Ovary (tissue), 9 donors: ENCODE measurements around the gene SLCO2A1. TPM values are rescaled to one million over a fixed set of nuclear protein-coding genes. Genes with fewer than 3 reads are reported as not detected.

Source experiments
- DNase-seq, 5 donors: peaks; one replicate each; pipeline ENCODE4 v3.0.0-alpha.2; 2019 to 2020
- H3K27ac ChIP-seq, 2 donors: fragments of 200-600 bp; one replicate each; pipeline versions ENCODE4 v1.5.1 to v1.8.0; 2019 to 2022
- H3K27me3 ChIP-seq: fragments of 200-600 bp; one replicate; pipeline ENCODE4 v1.8.0; 2022
- H3K36me3 ChIP-seq: fragments of 200-600 bp; sonication (generic); one replicate; pipeline ENCODE4 v1.5.1; 2019
- H3K4me1 ChIP-seq: one replicate; pipeline ENCODE4 v1.8.1; 2013; ENCODE audit warnings: mild to moderate bottlenecking, moderate library complexity; ENCODE audit not compliant: insufficient read depth
- H3K4me3 ChIP-seq: fragments of 200-600 bp; sonication (generic); one replicate; pipeline ENCODE4 v1.5.1; 2017
- H3K9me3 ChIP-seq, 2 donors: fragments of 200-600 bp in 1 of 2; sonication (generic) in 1 of 2; one replicate each; pipeline versions ENCODE4 v1.5.1 to v1.8.1; 2013 to 2019; ENCODE audit warnings: mild to moderate bottlenecking in 1 of 2, moderate library complexity in 1 of 2
- CTCF ChIP-seq, 3 donors: fragments of 450-650 bp in 2 of 3; fragments of 200-600 bp in 1 of 3; IDR thresholded peaks; one replicate each; pipeline versions ENCODE4 v1.5.1 to v1.8.0; 2016 to 2022; ENCODE audit warnings: antibody characterized with exemption in 3 of 3, mild to moderate bottlenecking in 1 of 3
- EP300 ChIP-seq: sonication (generic); formaldehyde crosslinking; IDR thresholded peaks from one replicate; pipeline ENCODE4 v1.6.1; 2017; ENCODE audit warnings: antibody characterized with exemption
- POLR2A ChIP-seq: fragments of 450-650 bp; IDR thresholded peaks from one replicate; pipeline ENCODE4 v1.6.1; 2017; ENCODE audit warnings: antibody characterized with exemption, mild to moderate bottlenecking, moderate library complexity
- WGBS, 3 donors: extraction: QIAGEN DNeasy Blood & Tissue Kit in 1 of 3; methylation state at CpG; one replicate each; pipeline versions ENCODE4 v1.1.5 to v1.1.7; 2013 to 2017; 5-methylcytosine and 5-hydroxymethylcytosine counted together
- intact Hi-C, 4 donors: fragments of 100-400 bp; cut with DNase I; formaldehyde crosslinking; loops; one replicate each; pipeline versions ENCODE4 v1.11.0 to v1.15.1; 2022 to 2023
- polyA plus RNA-seq, 2 donors: library from polyadenylated mRNA; stranded (reverse); fragments of 200-250 nt in 1 of 2; fragments of 350-450 nt in 1 of 2; fragmentation: Illumina TruSeq in 1 of 2; extraction: RNeasy Lipid Tissue Mini Kit (QIAGEN cat#74804) in 1 of 2; gene quantifications; one replicate each; pipeline ENCODE4 v1.2.3, GENCODE V29; 2013 to 2014
- total RNA-seq, 7 donors: library from RNA; depleted of rRNA in 2 of 7; stranded (reverse); fragments of >200 nt in 2 of 7; fragmentation: NEBNext Ultra II Directional in 3 of 7; extraction: Animal tissue kit (Norgen Biotek cat#: 25700) in 3 of 7; gene quantifications; one replicate each; pipeline versions ENCODE4 v1.1.0 to v1.2.4, GENCODE V29; 2016 to 2023
- donor health status: DM: no; HTN: no; CAD: no; lungs with moderate emphysema.
- donor health status: DM: no; HTN: no; CAD: no.
- donor health status: Bipolar disorder and iron deficiency.
- donor health status: DM: yes; HTN: yes; CAD: no.
- donor health status: DM: no; HTN: no; CAD: no.
- donor health status: DM: yes; HTN: yes; CAD: no.

Gene SLCO2A1
- total and polyA plus RNA-seq, 9 donors: 0.83 to 23.6 (median 3.7) TPM

GRCh38 chr3:133882986-133883586, 146.6 kb downstream of the SLCO2A1 start:
- Histone ChIP-seq H3K27me3 (no peaks in the 10 kb centered on the region), H3K9me3 (no peaks in the 10 kb centered on the region), H3K4me1 (peaks cover 3% of the 10 kb centered on the region), H3K36me3 (no peaks in the 10 kb centered on the region), H3K27ac (no peak overlapping the region), H3K4me3 (no peak overlapping the region)
- DNase-seq: no peak
- TF ChIP-seq POLR2A (no peak), CTCF (IDR thresholded peaks at IDR 0.05) (no peak), EP300 (no peak)
- WGBS, 3 donors: 45 to 64% (median 55%) methylated on average over 3 of the region's 3 CpGs
- intact Hi-C loops: no loop called here

GRCh38 chr3:133881939-133882825, 147.5 kb downstream of the SLCO2A1 start:
- H3K4me1 ChIP-seq: peaks cover 3% of the 10 kb centered on the region
- no peaks in the 10 kb centered on the region for H3K27me3 ChIP-seq
- H3K27ac ChIP-seq: no peak overlapping the region
- intact Hi-C loops: no loop called here
- TF ChIP-seq CTCF (IDR thresholded peaks at IDR 0.05) (no peak), POLR2A (no peak), EP300 (no peak)
- H3K9me3 ChIP-seq: no peaks in the 10 kb centered on the region
- H3K36me3 ChIP-seq: no peaks in the 10 kb centered on the region
- H3K4me3 ChIP-seq: no peak overlapping the region
- DNase-seq: no peak
- 78 to 98% (median 82%) methylated on average over 5 of the region's 5 CpGs for WGBS, 3 donors

- no peak for DNase-seq
- Histone ChIP-seq H3K27me3 (no peaks in the 10 kb centered on the region), H3K27ac (no peak overlapping the region), H3K36me3 (no peaks in the 10 kb centered on the region), H3K9me3 (no peaks in the 10 kb centered on the region), H3K4me1 (peaks cover 3% of the 10 kb centered on the region), H3K4me3 (no peak overlapping the region)
- TF ChIP-seq CTCF (IDR thresholded peaks at IDR 0.05) (no peak), EP300 (no peak), POLR2A (no peak)
- WGBS, 3 donors: 81 to 98% (median 93%) methylated on average over 1 of the region's 1 CpG
- intact Hi-C loops: no loop called here
Measured at GRCh38 chr3:133881492-133881891, 148.2 kb downstream of the SLCO2A1 start.

GRCh38 chr3:133880886-133881455, 148.8 kb downstream of the SLCO2A1 start:
- intact Hi-C loops: no loop called here
- Histone ChIP-seq H3K27me3 (no peaks in the 10 kb centered on the region), H3K27ac (no peak overlapping the region), H3K9me3 (no peaks in the 10 kb centered on the region), H3K4me3 (no peak overlapping the region), H3K36me3 (no peaks in the 10 kb centered on the region), H3K4me1 (peaks cover 3% of the 10 kb centered on the region)
- 94 to 96% (median 96%) methylated on average over 4 of the region's 4 CpGs for WGBS, 3 donors
- TF ChIP-seq CTCF (IDR thresholded peaks at IDR 0.05) (no peak), EP300 (no peak), POLR2A (no peak)
- DNase-seq: no peak
